IPS-20b (cell line): ENCODE measurements around the gene EIF2D.

Experiments
- H3K27ac ChIP-seq: one replicate; pipeline ENCODE4 v1.5.1; 2013; ENCODE audit warnings: low read length
- H3K27me3 ChIP-seq: 2 replicates; pipeline ENCODE4 v1.6.1; 2013; ENCODE audit warnings: mild to moderate bottlenecking, low read length, inconsistent platforms; ENCODE audit not compliant: insufficient read depth
- H3K36me3 ChIP-seq: 2 replicates; pipeline ENCODE4 v1.6.1; 2013; ENCODE audit warnings: low read depth, mild to moderate bottlenecking, inconsistent platforms, low read length, moderate library complexity; ENCODE audit not compliant: insufficient read depth
- H3K4me1 ChIP-seq: 2 replicates; pipeline ENCODE4 v1.6.1; 2013; ENCODE audit warnings: mild to moderate bottlenecking, control low read depth, inconsistent platforms, low read length, moderate library complexity; ENCODE audit not compliant: insufficient read depth
- H3K4me3 ChIP-seq: 2 replicates; pipeline ENCODE4 v1.5.1; 2013; ENCODE audit warnings: mild to moderate bottlenecking, low read length, inconsistent platforms
- H3K9ac ChIP-seq: 2 replicates; pipeline ENCODE4 v1.6.1; 2013; ENCODE audit warnings: low read depth, mild to moderate bottlenecking, inconsistent platforms, low read length, moderate library complexity
- H3K9me3 ChIP-seq: 2 replicates; pipeline ENCODE4 v1.6.1; 2013; ENCODE audit warnings: mild to moderate bottlenecking, low read depth, low read length, inconsistent platforms; ENCODE audit not compliant: insufficient read depth

Gene EIF2D

DNA sequence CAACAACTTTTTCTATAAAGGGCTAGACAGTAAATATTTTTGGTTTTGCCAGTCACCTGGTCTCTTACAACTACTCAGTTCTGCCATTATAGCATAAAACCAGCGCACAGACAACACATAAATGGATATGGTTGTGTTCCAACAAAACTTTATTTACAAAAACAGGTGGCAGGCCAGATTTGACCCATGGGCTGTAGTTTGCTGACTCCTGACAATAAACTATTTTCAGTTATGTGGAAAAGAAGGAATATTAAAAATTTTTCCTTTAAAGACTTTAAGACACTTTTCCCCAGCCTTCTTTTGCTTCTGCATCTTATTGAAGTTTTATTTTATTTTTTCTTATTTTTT, 16.0 kb downstream of the EIF2D start:
- Histone ChIP-seq H3K4me1 (no peaks in the 10 kb centered on the region), H3K27me3 (no peaks in the 10 kb centered on the region), H3K9me3 (no peaks in the 10 kb centered on the region), H3K27ac (no peak overlapping the region), H3K4me3 (no peak overlapping the region), H3K9ac (no peak overlapping the region), H3K36me3 (peaks cover 76% of the 10 kb centered on the region)

DNA sequence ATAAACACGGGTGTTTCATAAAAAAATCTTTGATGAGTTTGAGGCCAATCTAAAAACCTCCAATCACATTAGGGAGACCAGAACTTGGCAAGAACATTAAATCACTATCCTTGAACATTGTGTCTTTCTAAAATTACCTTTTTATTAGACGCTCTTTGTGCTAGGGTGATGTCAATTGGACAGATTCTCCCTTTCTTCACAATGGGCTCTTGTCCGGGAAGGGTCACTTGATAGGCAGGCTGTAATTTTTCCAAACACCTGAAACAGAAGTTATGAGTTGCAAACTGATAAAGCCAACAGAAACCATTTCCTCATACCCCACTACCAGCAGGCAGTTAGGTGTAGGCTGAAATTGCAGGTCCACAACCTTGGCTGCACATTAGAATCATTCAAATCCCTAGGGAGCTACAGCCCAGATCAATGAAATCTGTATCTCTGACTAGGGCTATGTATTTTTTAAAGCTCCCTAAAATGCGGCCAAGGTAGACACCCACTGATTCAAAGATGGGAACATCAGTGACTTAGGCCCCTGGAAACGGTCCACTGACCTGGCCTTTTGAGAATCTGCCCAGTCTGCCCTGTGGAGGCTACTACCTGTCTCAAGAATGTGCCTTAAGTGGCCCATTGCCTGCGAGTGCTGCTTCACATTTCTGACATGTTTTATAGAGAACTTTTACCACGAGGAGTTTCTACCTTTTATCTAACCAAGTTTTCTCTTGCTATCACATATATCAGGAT, 16.5 kb downstream of the EIF2D start:
- Histone ChIP-seq H3K4me3 (no peak overlapping the region), H3K36me3 (peaks cover 80% of the 10 kb centered on the region), H3K9me3 (no peaks in the 10 kb centered on the region), H3K9ac (no peak overlapping the region), H3K27ac (no peak overlapping the region), H3K4me1 (no peaks in the 10 kb centered on the region), H3K27me3 (no peaks in the 10 kb centered on the region)

DNA sequence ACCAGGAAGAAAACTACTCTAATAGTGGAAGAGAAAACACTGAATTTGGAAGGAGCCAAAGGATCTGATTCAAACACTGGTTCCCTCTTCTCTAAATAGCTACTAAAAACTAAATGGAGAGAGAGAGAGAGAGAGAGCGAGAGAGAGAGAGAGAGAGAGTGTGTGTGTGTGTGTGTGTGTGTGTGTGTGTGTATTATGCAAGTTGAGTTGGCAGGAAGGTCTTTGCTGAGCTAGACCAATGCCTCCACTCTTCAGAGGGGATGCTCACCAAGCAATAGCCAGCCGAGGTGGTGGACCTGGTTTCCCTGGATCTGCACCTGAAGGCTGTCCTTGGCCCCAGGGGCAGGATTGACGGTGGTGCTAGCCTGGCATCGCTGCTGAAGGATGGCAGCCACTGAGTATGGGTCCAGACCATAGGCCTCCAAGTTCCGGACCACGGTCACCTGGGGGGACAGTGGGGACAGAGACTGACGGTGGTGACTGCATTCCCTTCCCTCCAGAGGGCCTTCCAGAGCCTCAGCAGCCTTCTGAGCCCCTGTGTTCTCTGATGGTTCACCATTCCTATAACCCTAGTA, 18.8 kb downstream of the EIF2D start:
- H3K4me3 ChIP-seq, result no peak overlapping the region
- no peaks in the 10 kb centered on the region for H3K4me1 ChIP-seq
- peaks cover 80% of the 10 kb centered on the region for H3K36me3 ChIP-seq
- H3K9me3 ChIP-seq, result no peaks in the 10 kb centered on the region
- H3K27ac ChIP-seq, result no peak overlapping the region
- no peaks in the 10 kb centered on the region for H3K27me3 ChIP-seq
- no peak overlapping the region for H3K9ac ChIP-seq

DNA sequence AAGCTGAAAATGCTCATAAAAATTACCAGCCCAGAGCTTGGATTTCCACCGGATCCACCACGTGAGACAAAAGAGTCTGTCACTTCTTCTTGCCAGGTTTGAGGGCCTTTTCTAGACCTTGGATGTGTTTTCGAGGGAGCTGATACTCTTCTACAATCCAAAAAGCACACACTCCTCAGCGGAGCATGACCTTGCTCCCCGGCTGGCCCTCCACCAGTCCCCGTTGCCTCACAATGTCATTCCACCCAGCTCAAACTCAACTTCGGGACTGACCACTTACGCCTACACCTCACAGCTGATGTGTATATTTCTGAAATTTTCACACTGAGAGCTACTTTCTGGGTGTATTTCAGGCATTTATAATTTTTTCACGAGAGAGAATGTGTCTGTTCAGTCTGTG, 20.6 kb downstream of the EIF2D start:
- Histone ChIP-seq H3K27me3 (no peaks in the 10 kb centered on the region), H3K9me3 (no peaks in the 10 kb centered on the region), H3K36me3 (peaks cover 68% of the 10 kb centered on the region), H3K4me3 (no peak overlapping the region), H3K9ac (no peak overlapping the region), H3K4me1 (no peaks in the 10 kb centered on the region), H3K27ac (no peak overlapping the region)

DNA sequence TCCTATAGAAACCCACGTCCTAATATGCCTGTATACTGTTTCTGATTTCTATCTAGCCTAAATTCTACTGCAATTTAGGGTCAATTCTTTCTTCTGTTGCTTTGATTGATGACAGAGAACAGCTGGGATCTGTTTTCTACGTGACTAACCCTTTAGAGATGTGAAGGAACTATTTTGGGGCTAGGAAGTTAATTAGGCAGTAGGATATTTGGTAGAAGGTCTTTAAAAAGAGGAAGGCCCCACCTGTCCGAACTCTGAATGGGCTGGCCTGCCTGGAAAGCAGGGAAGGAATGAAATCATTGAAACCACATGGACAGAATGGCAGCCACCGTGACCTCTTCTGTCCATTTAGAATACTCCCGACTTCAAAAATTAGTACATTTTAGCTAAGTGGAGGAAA, 21.0 kb downstream of the EIF2D start:
- no peaks in the 10 kb centered on the region for H3K27me3 ChIP-seq
- H3K36me3 ChIP-seq, result peaks cover 63% of the 10 kb centered on the region

DNA sequence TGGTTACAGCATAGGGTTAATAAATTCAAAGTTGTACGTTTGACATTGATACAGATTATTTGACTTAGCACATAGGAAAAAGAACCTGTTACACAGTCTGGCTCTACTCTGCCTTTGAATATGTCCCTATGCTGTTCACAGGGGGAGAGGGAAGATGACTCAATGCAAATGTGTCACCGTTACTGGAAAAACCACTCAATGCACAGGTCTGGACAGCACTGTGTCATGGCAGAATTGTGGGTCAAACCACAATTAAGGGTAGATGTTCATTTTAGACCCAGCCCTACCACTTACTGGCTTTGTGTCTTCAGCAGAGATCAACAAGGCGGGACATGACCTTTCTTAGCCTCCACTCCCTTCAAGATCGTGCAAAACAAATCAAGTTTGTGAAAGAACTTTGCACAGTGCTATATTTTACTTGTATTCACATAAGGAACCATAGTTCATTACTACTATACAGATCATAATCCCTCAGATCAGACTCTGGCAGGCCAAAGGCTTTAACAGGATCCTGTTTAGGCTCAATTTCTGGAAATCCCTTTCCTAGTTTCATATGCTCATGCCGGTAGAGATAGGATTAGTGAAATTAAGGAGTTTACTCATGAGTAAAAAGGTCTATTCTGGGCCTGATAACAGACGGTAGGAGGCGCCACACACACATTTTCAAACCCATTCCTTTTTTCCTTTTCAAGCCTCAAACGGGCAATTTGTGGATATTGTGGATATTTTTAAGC, 22.1 kb downstream of the EIF2D start:
- no peaks in the 10 kb centered on the region for H3K9me3 ChIP-seq
- H3K4me3 ChIP-seq, result no peak overlapping the region
- H3K36me3 ChIP-seq, result peaks cover 53% of the 10 kb centered on the region
- no peak overlapping the region for H3K27ac ChIP-seq
- H3K27me3 ChIP-seq, result no peaks in the 10 kb centered on the region
- no peaks in the 10 kb centered on the region for H3K4me1 ChIP-seq
- H3K9ac ChIP-seq, result no peak overlapping the region

More for the DNA sequence above, 21.0 kb downstream of the EIF2D start:
- H3K4me1 ChIP-seq, result no peaks in the 10 kb centered on the region
- H3K4me3 ChIP-seq, result no peak overlapping the region
- no peak overlapping the region for H3K27ac ChIP-seq
- no peaks in the 10 kb centered on the region for H3K9me3 ChIP-seq
- no peak overlapping the region for H3K9ac ChIP-seq

DNA sequence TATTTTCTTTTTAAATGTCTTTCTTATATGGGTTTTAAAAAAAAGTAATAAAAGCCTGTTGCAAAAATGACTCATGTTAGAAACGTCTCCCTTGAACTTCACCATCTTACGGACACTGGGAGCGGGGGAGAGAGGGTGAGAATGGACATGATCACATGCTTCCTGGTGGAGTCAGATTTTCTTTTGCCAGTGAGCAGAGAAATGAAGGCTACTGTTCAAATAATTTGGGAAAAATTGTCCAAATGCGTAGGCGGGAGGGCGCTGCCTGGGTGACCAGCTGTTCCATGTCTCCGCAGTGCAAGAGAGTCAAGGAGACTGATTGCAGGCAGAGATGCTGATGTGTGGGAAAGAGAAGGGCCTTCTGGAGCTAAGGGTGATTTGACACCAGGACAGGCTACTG, 23.1 kb downstream of the EIF2D start:
- Histone ChIP-seq H3K27me3 (no peaks in the 10 kb centered on the region), H3K9me3 (no peaks in the 10 kb centered on the region), H3K4me1 (no peaks in the 10 kb centered on the region), H3K36me3 (peaks cover 43% of the 10 kb centered on the region), H3K9ac (no peak overlapping the region), H3K27ac (no peak overlapping the region), H3K4me3 (no peak overlapping the region)

DNA sequence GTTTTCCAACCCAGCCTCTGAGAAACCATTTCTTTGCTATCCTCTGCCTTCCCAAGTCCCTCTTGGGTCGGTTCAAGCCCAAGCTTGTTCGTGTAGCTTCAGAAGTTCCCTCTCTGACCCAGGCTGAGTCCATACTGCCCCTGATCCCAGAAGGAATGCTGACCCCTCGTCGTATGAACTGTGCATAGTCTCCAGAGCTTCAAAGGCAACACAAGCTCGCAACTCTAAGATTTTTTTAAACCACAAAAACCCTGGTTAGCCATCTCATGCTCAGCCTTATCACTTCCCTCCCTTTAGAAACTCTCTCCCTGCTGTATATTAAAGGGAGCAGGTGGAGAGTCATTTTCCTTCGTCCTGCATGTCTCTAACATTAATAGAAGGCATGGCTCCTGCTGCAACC, 23.8 kb downstream of the EIF2D start:
- peaks cover 37% of the 10 kb centered on the region for H3K36me3 ChIP-seq
- no peak overlapping the region for H3K4me3 ChIP-seq
- H3K4me1 ChIP-seq, result no peaks in the 10 kb centered on the region
- no peak overlapping the region for H3K9ac ChIP-seq
- H3K27ac ChIP-seq, result no peak overlapping the region
- no peaks in the 10 kb centered on the region for H3K9me3 ChIP-seq
- H3K27me3 ChIP-seq, result no peaks in the 10 kb centered on the region

DNA sequence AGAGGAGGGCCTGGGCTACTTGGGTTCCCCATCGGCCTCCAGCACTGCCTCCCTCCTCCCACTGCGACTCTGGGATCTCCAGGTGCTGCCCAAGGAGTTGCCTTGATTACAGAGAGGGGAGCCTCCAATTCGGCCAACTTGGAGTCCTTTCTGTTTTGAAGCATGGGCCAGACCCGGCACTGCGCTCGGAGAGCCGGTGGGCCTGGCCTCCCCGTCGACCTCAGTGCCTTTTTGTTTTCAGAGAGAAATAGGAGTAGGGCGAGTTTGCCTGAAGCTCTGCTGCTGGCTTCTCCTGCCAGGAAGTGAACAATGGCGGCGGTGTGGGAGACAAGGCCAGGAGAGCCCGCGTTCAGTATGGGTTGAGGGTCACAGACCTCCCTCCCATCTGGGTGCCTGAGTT, 24.4 kb downstream of the EIF2D start:
- H3K27me3 ChIP-seq, result no peaks in the 10 kb centered on the region
- H3K4me1 ChIP-seq, result no peaks in the 10 kb centered on the region
- no peaks in the 10 kb centered on the region for H3K9me3 ChIP-seq
- H3K9ac ChIP-seq, result no peak overlapping the region
- no peak overlapping the region for H3K4me3 ChIP-seq
- H3K27ac ChIP-seq, result no peak overlapping the region
- H3K36me3 ChIP-seq, result peaks cover 31% of the 10 kb centered on the region

DNA sequence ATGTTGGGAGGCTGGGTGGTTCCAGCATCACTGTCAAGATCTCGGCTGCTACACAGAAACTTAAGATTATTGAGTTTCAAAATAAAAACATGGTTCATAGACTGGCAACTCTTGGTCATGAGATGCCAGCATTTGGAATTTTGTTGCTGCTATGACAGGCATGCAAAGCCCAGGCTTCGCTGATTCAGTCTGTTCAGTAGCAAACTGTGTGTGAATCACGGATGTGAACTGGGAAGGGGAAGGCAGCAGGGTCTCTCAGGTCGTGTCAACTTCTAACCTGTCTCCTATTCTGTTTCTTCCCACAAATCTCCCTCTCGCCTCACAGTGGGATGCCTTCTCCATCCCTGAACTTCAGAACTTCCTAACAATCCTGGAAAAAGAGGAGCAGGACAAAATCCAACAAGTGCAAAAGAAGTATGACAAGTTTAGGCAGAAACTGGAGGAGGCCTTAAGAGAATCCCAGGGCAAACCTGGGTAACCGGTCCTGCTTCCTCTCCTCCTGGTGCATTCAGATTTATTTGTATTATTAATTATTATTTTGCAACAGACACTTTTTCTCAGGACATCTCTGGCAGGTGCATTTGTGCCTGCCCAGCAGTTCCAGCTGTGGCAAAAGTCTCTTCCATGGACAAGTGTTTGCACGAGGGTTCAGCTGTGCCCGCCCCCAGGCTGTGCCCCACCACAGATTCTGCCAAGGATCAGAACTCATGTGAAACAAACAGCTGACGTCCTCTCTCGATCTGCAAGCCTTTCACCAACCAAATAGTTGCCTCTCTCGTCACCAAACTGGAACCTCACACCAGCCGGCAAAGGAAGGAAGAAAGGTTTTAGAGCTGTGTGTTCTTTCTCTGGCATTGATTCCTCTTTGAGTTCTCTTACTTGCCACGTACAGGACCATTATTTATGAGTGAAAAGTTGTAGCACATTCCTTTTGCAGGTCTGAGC, 25.5 kb downstream of the EIF2D start:
- Histone ChIP-seq H3K27ac (no peak overlapping the region), H3K4me1 (no peaks in the 10 kb centered on the region), H3K36me3 (peaks cover 20% of the 10 kb centered on the region)

DNA sequence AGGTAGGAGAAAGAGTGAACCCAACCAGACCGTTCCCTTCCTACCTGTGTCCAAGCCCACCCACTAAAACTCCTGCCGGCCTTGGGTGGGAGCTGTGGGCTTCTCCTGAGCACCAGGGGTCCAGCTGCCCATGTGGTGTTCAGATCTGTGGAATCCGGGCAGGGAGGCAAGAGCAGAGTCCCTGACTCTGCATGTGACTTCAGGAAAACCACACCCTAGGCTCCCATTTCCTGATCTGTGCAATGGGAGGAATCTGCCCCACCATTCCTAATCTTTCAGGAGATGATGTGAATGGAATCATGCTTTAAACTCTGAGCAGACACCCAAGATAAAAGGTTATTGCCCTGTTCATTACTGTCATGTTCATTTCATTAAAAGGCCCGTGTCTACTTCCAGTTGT, 27.6 kb downstream of the EIF2D start:
- no peaks in the 10 kb centered on the region for H3K9me3 ChIP-seq
- no peaks in the 10 kb centered on the region for H3K4me1 ChIP-seq
- H3K4me3 ChIP-seq, result no peak overlapping the region
- H3K36me3 ChIP-seq, result peaks cover 7% of the 10 kb centered on the region; the same call in 1 of the 2 replicates
- no peak overlapping the region for H3K9ac ChIP-seq
- no peaks in the 10 kb centered on the region for H3K27me3 ChIP-seq
- H3K27ac ChIP-seq, result no peak overlapping the region

More for the DNA sequence above, 25.5 kb downstream of the EIF2D start:
- Histone ChIP-seq H3K27me3 (no peaks in the 10 kb centered on the region), H3K9ac (no peak overlapping the region), H3K9me3 (no peaks in the 10 kb centered on the region), H3K4me3 (no peak overlapping the region)
